GM19452 (cell line): ENCODE data around the gene C10orf62.
"Not testable (repeated sequence)": the region's sequence is repeated elsewhere in the genome, so short reads cannot be mapped to it uniquely, and the experiment has no call there.

ENCODE experiments used
- ATAC-seq: cut with Tn5 transposase; IDR thresholded peaks from one replicate; pipeline ENCODE4 v1.9.1; 2021; ENCODE audit not compliant: unreplicated experiment

C10orf62 gene, protein sequence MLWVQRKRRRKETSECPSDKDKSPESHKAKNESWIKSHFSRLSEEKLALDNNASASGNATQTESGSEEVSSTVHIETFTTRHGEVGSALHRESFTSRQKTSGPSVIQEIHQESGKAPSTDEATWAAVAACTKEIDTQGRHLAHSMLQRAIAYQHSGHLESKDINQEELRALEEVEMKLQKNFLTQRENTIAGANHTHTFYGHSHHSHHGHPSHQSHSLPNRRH

DNA sequence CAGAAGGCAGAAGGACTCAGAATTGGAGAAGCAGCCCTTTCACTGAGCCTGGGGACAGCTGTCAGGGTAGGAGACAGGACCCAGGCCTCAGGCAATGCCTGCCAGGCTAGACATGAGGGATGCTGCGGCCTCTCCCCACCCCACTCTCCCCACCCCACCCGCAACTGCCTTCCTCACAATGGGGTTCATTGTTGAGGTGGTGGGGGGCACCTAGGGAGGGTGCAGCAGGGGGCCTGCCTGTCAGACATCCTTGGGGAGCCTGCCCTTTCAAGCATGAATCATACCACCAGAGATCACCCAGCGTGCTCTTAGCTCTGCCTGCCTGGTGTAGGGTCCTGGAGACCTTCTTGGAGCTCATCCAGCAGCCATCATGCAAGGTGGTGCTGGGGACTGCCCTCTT lies at the start of gene C10orf62:
TSS of gene C10orf62 (plus strand) at position 243 of the 400 bp plus-strand sequence. CDS start 177 bp downstream, outside the sequence.
- ATAC-seq, result no peak

DNA sequence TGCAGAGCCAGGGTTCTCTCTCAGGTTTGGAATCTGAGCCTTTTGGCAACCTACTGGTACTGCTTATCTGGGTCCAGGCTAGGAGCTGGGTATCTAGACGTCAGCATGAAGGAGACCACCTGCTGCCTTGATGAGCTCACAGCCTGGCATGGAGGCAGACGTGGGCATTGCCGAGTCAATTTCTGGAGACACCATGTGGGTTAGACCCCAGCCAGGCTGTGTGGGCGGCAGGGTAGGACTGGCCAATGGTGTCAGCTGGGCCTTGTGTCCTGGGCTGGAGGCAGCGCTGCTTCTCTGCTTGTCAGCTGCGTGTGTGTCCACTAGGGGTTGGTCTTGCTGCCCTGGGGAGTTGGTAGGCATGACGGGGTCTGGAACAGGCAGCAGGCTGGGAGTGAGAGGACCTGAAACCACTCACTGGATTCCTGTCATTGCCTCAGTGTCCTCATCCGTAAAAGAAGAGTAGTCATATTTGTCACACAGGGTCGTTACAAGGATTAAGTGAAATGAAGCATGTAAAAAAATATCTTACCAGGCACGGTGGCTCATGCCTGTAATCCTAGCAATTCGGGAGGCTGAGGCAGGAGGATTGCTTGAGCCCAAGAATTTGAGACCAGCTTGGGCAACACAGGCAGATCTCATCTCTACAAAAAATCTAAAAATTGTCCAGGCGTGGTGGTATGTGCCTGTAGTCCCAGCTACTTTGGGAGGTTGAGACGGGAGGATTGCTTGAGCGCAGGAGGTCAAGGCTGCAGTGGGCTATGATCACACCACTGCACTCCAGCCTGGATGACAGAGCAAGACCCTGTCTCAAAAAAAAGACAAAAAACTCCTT lies 48.6 kb upstream of the C10orf62 start:
- no peak for ATAC-seq

DNA sequence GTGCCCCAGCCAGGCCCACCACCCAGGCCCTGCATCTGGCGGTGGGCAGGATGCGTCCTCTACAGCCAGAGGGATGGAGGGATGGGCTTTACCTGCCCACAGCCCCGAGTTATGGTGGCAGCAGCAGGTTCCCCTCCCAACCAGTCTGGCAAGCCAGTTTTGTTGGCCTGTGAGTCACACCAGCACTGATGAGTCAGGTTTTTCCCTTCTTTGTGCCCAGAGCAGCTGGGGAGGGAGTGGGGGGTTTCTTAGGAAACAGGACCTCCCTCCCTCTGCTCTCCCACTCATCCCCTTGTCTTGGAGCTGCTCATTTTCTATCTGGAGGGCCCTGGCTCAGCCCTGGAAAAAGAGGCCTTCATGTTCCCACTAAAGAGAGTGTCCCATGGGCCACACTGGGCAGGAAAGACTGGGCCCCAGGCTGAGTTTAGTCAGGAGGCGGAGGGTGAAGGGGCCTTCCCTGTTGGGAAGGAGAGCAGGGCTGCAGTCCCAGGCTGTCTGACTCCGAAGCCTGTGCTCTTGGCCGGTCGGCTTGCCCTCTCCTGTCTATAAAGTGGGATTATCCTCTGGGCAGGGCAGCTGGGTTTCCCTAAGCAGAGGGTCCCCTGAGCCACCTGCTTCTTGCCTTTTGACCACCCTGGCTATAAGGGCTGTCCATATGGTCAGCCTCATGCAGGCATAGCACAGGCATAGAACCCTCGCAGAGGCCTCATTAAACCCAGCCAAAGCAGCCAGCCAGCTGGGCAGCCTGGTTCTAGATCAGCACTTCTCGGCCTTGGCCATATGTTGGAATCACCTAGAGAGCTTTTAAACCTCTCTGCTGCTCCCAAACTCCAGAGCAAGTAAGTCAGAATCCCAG lies 47.1 kb upstream of the C10orf62 start:
- ATAC-seq, result no peak

DNA sequence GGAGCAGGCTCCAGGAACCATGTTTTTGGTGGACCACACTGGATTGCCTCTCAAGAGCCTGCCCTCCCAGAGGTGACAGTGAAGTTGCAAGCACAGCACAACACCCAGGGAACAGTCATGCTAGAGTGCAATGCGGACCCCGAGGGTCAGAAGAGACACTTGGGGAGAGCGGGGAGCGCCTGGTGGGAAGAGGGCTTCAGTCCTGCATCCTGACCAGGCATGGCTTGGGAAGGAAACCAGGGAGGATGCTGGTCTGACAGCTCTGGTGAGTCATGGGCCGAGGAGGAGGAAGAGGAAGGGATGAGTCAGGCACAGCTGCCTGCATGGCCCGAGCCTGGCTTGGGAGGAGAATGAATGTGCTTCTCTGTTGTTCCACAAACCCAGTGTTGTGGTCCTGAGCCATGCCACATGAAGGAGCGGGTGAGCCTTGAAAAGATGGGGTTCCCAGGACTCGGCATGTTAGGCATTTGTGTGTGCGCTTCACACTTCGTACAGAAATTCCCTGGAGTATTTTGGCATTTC lies 46.4 kb upstream of the C10orf62 start:
- no peak for ATAC-seq

DNA sequence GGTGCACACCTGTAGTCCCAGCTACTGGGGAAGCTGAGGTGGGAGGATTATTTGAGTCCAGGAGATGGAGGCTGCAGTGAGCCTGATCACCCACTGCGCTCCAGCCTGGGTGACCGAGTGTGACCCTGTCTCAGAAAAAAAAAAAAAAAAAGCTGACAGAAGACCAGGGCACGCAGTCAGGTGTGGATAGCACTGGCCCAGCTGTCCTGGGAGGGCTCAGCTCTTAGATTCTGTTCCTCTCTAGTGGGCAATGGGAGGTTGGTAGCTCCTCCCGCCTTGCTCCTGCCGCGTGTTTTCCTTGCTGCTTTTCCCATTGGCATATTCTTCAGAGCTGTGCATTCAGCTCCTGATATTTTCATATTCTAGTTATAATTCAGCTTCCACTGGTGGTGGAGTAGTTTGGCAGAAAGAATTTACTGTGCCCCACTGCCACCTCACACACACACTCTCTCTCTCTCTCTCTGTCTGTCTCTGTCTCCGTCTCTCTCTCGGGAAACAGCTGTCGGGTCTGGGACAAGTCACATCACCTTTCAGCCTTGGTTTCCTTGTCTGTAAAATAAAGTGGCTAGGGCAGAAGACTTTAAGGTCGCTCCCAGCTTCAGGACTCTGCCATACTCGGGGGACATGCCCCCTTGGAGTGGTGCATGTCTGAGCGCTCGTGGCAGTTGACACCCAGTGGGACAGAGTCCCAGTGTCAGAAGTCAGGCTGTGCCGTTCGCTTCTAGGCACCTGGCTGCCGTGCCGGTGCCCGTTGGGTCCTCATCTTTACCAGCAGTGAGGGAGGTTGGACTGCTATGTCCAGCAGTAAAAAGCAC lies 42.9 kb upstream of the C10orf62 start:
- ATAC-seq, result no peak

DNA sequence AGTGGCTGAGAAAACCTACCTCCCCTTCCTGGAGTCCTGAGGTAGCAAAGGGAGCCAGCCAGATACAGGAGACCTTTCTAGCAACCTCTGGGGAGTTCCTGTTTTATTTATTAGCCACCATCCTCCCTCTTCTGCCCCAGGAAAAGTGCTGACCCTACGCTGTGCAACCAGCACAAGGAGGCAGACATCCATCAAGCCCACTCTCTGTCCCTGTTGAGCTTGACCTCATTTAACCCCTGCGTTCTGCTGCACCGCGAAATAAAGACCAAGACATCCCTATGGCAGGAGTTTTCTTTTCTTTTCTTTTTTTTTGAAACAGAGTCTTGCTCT lies 42.3 kb upstream of the C10orf62 start:
- no peak for ATAC-seq

DNA sequence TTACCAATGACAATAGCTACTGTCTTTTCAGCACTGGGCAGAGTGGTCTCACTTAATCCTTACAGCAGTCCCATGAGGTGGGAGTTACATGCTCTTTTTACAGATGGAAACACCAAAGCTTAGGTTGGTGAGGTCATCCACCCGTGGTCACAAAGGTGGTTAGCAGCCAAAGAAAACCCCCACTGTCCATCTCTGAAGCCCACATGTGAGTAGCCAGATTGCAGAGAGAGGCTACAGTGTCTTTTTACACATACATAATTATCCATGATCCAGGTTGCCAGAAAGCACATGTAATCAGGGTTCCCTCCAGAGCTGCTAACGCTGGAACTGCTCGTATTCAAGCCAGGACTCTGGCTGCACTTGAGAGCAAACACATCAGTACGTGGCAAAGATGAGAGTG lies 41.6 kb upstream of the C10orf62 start:
- no peak for ATAC-seq

DNA sequence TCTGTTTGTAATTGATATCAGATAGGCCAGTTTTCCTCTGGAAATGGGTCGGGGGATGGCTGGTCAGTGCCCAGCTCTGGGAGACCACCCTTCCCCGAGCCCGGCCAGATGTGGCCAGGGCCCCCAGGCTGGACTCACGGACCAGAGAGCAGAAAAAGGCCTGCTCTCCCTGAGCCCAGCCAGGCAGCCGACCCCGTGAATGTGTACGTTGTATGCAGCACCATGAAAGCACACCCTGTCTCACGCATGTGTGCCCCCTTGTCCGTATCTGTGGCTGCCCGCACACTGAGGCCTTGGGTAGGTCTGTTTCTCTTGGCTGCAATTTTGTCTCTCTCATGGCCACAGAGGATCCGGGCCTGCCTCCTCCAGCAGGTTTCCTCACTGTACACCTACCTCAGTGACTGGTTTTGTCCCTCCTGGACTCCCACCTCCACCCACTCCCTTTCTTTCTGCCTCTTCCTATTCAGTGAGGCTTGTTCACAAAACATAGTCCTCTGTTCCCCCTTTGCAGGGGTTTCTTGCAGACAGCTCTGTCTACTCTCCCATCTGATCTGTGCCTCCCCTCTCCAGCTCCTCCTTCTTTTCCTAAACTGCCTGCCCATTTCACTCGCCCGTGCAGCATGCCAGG lies 40.6 kb upstream of the C10orf62 start:
- ATAC-seq, result no peak

DNA sequence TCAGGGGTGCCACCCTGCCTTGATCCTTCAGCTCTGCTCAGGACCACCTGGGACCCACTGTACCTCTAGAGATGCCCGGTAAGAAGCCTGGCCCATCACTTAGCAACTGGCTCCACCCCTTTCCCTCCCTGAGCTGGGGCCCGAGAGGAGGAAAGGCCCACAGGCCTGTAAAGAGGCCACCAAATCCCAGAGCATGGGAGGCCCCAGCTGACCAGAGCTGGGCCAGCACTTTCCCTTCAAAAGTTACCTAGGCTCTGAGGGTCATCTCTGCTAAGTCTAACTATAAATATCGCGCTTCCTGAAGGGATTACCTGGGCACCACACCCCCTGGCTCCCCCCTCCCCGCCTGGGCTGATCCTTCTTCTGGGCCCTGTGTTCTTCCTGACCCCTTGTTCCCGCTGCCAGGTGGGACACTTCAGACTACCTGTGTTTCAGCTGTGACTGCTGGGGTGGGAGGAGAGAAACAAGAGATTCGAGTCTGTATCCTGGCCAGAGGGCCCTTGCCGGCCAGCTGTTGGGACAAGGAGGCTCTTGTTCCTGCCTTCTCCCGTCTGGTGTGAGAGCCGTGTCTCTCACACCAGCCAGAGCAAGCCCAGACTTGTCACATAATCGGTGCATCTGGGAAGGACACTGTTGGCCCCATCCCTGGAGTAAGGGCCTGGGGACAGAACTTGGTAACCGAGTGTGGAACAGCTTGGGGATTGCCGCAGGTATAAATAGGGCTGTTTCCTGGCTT lies 39.8 kb upstream of the C10orf62 start:
- ATAC-seq, result no peak

DNA sequence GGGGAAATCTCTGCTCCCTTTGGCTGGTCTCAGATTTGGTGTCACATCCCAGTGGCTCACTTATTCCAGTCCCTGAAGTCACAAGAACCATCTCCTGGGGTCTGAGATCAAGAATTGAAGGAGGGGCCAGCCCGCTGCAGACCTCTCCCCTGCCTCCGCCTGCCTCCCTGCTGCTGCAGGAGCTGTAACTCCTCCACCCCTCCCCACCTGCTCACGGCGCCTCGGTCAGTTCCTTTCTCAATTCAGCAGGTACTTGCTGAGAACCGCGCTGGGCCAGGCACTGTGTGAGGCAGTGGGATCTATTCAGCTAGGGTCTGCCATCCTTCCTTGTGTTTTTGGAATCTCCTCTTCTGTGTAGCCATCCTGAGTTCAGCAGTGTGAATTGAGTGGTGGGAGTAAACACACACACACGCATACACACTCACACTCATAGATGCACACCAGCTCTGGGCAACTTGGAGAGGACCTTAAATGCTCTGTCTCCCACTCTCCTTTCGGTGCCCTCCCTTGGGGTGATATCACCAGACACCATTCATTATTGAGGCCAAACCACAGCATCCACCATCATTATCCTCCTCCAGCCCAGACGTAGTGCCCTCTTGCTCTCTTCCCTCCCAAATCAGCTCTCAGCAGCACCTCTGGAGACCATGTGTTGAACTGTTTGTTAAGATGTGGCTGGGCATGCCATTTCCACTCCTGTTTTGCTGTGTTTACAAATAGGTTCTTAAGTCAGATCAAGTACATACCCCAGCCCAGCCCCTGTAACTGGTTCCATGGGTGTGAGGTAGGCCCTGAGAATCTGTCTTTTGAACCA lies 39.0 kb upstream of the C10orf62 start:
- no peak for ATAC-seq

DNA sequence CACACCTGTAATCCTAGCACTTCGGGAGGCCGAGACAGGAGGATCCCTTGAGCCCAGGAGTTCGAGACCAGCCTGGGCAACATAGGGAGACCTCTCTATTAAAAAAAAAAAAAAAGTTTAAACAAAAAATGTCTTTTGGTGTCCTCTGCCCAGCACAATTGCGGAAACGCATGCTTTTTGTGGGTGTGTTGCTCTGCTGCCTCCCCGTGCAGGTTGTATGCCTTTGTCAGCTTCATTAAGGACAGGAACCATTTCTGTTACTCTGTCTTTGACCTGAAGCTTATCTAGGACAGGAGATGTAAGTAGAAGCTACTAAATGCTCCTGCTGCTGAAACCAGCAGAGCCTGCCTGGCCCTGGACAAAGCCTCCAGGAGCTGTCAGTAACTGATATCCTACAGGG lies 38.2 kb upstream of the C10orf62 start:
- ATAC-seq, result no peak

DNA sequence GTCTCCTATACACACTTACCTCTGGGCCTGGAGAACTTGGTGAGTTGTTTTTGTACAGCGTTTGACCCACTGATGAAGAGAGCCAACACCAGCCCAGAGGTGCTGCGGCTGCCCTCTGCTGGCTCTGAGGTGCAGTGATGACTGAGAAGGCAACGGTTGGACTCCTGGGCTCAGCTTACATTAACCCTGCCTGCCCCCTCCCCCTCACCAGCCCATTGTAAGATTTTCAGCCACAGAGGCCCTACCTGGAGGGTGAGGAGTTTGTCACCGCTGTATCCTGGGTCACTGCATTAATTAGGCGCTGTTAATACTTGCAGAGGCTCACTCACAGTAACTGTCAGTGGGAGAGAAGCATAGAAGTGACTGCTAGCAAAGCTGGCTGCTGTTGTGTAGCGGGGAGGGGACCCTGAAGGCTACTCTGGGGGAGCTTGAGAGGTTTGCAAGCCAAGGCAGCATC lies 35.9 kb upstream of the C10orf62 start:
- ATAC-seq, result no peak

DNA sequence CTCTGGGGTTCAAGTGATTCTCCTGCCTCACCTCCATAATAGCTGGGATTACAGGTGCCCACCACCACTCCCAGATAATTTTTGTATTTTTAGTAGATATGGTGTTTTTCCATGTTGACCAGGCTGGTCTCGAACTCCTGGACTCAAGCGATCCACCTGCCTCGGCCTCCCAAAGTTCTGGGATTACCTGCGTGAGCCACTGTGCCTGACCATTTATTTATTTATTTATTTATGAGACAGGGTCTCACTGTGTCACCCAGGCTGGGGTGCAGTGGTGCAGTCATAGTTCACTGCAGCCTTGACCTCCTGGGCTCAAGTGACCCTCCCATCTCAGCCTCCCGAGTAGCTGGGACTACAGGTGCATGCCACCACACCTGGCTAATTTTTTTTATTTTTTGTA lies 35.2 kb upstream of the C10orf62 start:
- ATAC-seq, result not testable (repeated sequence)

DNA sequence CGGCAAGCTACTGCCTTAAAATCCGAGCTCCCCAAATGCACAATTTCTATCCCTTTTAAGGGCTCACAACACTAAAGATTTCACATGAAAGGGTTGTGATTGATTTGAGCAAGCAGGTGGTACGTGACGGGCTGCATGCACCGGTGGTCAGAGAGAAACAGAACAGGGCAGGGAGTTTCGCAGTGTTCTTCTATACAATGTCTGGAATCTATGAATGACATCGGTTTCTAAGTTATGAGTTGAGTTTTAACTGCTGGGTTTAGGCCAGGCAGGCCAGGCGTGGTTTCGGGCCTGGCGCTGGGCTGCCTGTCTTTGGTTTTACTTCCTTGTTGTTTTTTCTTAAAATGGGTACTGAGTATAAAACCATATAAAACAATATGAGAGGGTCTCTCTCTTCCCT lies 34.0 kb upstream of the C10orf62 start:
- not testable (repeated sequence) for ATAC-seq

DNA sequence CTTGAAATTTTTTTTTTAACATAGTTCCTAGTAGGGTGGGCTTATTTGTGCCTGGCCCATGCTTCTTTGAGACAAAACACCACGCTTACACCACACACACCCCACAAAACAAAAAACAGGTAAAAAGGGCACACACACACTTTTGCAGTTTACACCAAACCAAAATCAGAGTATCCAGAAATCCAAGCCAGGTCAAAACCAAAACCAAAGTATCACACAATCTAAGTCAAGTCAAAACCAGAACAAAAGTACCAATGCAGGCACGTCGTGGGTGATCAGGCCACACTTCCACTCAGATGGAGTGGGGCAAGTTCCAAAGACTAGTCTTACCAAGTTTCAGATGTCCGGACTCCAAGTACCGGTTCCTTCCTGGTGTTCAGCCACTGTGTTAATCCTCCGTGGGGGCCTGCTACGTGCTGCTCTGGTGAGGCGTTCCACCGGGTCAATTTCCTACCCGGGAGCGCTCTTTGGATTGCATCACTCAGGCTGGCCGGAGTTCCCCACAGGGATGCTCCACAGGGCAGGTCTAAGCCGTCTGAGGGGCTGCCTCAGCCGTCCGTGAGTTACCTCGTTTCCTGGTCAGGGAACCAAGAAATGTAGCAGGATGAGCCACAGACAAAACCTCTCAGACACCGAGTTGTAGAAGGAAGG lies 28.7 kb upstream of the C10orf62 start:
- not testable (repeated sequence) for ATAC-seq

DNA sequence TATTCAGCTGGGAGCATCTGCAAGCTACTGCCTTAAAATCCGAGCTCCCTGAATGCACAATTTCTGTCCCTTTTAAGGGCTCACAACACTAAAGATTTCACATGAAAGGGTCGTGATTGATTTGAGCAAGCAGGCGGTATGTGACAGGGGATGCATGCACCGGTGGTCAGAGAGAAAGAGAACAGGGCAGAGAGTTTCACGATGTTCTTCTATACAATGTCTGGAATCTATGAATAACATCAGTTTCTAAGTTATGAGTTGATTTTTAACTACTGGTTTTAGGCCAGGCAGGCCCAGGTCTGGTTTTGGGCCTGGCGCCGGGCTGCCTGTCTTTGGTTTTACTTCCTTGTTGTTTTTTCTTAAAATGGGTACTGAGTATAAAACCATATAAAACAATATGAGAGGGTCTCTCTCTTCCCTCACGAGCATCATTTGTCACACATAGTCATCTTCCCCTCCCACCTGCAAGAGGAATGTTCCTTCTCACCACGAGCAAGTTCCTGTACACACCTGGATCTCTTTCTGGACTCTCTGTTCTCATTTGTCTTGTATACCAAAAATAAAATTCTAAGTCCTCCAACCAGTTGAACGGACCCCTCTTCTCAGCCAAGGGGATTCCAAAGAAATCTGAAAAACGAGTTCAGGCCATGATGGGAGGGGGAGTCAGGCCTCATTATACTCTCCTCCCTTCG lies 28.0 kb upstream of the C10orf62 start:
- ATAC-seq, result not testable (repeated sequence)

DNA sequence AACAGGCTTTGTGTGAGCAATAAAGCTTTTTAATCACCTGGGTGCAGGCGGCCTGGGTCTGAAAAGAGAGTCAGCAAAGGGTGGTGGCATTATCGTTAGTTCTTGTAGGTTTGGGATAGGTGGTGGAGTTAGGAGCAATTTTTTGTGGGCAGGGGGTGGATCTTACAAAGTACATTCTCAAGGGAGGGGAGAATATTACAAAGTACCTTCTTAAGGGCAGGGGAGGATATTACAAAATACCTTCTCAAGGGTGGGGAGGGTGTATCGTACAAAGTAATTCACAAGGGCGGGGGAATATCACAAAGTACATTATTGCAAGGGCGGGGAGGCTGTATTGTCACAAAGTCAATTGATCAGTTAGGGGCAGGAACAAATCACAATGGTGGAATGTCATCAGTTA lies 27.2 kb upstream of the C10orf62 start:
- not testable (repeated sequence) for ATAC-seq
